Upper lobe of right lung (tissue), 1 donor: ENCODE data around the gene MYH10. TPM values are rescaled to one million over a fixed set of nuclear protein-coding genes. Genes with fewer than 3 reads are reported as not detected.
A peak's percentile ranks its signal among the peaks of the same experiment; 100 is the strongest.

Source experiments
- ATAC-seq: fragments of 200-7000 bp; cut with Tn5 transposase; one replicate; pipeline ENCODE4 v1.9.1; 2020; ENCODE audit warnings: mild to moderate bottlenecking, moderate library complexity
- DNase-seq: peaks from one replicate; pipeline ENCODE4 v3.0.0-alpha.2; 2020
- H3K27ac ChIP-seq: fragments of 200-600 bp; one replicate; pipeline ENCODE4 v1.8.0; 2022
- H3K27me3 ChIP-seq: fragments of 200-600 bp; one replicate; pipeline ENCODE4 v1.8.0; 2022; ENCODE audit warnings: mild to moderate bottlenecking
- H3K36me3 ChIP-seq: fragments of 200-600 bp; one replicate; pipeline ENCODE4 v1.8.0; 2022
- H3K4me1 ChIP-seq: fragments of 200-600 bp; one replicate; pipeline ENCODE4 v1.8.0; 2022
- H3K4me3 ChIP-seq: fragments of 200-600 bp; one replicate; pipeline ENCODE4 v1.8.0; 2022; ENCODE audit warnings: mild to moderate bottlenecking
- H3K9me3 ChIP-seq: fragments of 200-600 bp; one replicate; pipeline ENCODE4 v1.8.0; 2022
- intact Hi-C: fragments of 100-400 bp; cut with DNase I; formaldehyde crosslinking; loops from one replicate; pipeline ENCODE4 v1.11.0; 2022
- total RNA-seq: library from RNA; stranded (reverse); fragmentation: NEBNext Ultra II Directional; extraction: Animal tissue kit (Norgen Biotek cat#: 25700); gene quantifications from one replicate; pipeline ENCODE4 v1.2.1, GENCODE V29; 2021
- TF ChIP-seq, protein P1 (sequence below): fragments of 200-600 bp; IDR thresholded peaks from one replicate; pipeline ENCODE4 v1.8.0; 2022; ENCODE audit warnings: antibody characterized with exemption
- donor health status: DM: no; HTN: yes; CAD: no; lungs with severe emphysema.

The MYH10 gene
- total RNA-seq, 1 donor from 2014 or later: 205 TPM

DNA sequence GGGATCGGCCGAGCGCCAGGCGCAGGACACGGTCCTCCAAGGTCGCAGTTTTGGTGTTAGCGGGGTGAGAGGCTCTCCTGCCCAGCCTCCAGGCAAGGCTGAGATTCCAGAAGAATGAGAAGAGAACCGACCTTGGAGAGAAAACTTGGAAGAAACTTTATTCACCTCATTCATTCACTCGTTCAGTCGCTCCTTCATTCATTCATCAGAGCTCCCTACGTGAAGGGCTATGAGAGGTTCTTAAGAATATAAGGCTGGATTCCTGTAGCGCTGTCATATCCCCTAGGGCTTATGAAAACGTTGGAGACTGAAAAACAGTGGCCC is 991 bp upstream of the MYH10 start:
- Histone ChIP-seq H3K4me1 (peaks cover 5% of the 10 kb centered on the region), H3K27me3 (peaks cover 5% of the 10 kb centered on the region), H3K36me3 (no peaks in the 10 kb centered on the region), H3K9me3 (no peaks in the 10 kb centered on the region), H3K4me3 (peak overlapping the region; percentile 84), H3K27ac (peak overlapping the region; percentile 81)
- no peak for DNase-seq
- intact Hi-C loops: no loop called here
- no peak for ATAC-seq
- TF ChIP-seq, protein P1, sequence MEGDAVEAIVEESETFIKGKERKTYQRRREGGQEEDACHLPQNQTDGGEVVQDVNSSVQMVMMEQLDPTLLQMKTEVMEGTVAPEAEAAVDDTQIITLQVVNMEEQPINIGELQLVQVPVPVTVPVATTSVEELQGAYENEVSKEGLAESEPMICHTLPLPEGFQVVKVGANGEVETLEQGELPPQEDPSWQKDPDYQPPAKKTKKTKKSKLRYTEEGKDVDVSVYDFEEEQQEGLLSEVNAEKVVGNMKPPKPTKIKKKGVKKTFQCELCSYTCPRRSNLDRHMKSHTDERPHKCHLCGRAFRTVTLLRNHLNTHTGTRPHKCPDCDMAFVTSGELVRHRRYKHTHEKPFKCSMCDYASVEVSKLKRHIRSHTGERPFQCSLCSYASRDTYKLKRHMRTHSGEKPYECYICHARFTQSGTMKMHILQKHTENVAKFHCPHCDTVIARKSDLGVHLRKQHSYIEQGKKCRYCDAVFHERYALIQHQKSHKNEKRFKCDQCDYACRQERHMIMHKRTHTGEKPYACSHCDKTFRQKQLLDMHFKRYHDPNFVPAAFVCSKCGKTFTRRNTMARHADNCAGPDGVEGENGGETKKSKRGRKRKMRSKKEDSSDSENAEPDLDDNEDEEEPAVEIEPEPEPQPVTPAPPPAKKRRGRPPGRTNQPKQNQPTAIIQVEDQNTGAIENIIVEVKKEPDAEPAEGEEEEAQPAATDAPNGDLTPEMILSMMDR: peak; percentile 4

DNA sequence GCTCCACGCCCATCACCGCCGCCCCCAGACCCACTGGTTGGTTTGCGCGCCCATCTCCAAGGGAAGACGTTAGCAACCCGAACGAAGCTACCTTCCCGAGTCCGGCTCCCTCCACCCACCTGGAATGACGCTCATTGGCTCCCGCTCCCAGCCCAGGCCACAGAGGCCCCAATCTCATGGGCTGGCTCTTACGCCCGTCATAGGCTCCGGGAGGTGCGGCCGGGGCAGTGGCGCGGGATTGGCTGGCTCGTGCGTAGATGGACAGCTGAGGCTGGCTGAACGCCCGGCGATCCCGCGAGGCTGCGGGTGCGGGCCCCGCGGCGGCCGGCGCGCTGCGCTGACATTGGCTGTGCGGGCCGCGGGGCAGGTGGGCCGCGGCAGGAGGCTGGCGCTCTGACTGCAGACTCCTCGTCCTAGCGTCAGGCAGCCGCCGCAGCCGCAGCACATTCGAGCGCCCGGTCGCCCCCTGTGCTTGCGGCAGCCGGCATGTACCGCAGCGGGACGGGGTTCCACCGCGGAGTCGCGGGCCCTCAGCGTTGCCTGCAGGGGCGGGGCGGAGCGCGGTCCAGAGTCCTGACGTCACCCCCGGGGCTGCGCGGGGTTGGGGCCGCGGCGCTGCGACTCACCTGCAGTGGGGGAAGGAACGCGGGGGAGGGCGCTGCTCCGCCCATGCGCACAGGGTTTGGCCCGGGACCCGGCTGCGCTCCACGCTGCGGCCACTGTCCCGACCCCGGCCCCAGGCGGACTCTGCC is 453 bp upstream of the MYH10 start:
- Histone ChIP-seq H3K4me3 (peak overlapping the region; percentile 84), H3K4me1 (peaks cover 5% of the 10 kb centered on the region), H3K36me3 (no peaks in the 10 kb centered on the region), H3K9me3 (no peaks in the 10 kb centered on the region), H3K27ac (peak overlapping the region; percentile 81), H3K27me3 (peaks cover 5% of the 10 kb centered on the region)
- ATAC-seq (peak; percentile 99), DNase-seq (peak; percentile 98)
- TF ChIP-seq, protein P1: peak; percentile 32
- intact Hi-C loops: no loop called here

DNA sequence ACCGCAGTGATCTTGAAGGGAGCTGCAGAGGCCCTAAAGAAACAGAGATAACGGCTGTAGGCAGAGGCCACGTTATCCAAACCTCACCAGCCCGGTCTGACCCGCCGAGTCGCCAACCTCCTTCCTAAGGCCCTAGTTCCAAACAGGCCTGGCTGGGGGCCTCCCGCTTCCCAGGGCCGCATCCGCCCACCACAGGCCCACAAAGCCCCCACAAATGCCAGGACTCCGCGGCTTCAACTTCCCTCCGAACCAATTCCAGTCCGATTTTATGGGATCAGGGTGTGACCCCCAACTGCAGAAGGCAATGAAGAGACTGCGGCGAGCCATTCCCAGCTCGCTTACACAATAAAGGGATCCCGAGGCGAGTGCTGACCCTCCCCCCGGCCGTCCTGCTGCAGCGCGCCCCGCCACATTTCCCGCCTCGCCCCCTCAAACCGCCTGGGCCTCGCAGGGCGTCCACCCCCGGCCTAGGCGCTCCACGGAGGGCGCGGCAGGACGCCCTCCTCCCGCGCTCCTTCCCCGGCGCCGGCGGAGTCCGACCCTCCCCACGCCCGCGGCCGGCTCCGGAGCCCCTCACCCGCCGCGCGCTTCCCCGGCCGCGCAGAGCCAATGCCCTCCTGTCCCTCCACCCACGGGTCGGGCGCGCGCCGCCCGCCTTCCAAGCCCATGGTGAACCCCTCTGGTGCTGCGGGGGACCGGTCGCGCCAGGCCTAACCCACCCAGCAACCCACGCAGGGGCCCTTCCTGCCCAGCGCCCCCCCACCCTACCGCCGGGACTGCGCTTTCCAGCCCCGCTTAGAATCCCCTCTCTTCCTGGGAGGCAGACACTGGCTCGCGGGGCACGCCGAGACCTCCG is 926 bp downstream of the MYH10 start:
- DNase-seq (peak; percentile 68), ATAC-seq (no peak)
- TF ChIP-seq, protein P1: no peak
- peaks cover 5% of the 10 kb centered on the region for H3K4me1 ChIP-seq
- H3K27ac ChIP-seq: peak overlapping the region; percentile 81
- peaks cover 11% of the 10 kb centered on the region for H3K27me3 ChIP-seq
- H3K36me3 ChIP-seq: no peaks in the 10 kb centered on the region
- H3K9me3 ChIP-seq: no peaks in the 10 kb centered on the region
- peak overlapping the region; percentile 84 for H3K4me3 ChIP-seq
- intact Hi-C loops: no loop called here

DNA sequence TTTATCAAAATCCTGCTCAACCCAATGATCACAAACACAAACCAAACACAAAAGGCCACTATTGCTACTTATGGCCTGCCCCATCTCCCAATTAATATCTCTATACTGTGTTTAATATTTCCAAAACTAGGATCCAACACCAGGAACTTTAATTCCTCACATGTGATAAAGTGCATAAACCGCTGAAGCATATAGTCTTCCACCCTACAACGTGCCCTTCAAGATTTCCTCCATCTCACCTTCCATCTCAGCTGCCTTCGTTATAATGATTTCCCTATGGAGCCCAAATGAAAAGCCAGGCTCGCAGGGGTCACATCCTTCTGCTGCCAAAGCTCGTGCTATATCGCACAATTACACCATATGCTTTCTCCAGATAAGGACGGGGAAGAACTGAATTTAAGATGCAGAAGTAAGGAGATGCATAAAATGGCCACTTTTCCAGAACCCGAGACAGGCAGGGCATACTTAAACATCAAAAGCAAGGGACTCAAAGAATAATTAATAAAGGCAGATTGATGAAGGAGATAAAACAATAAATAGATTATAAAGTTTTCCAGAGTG is 1.8 kb downstream of the MYH10 start:
- no peak for ATAC-seq

DNA sequence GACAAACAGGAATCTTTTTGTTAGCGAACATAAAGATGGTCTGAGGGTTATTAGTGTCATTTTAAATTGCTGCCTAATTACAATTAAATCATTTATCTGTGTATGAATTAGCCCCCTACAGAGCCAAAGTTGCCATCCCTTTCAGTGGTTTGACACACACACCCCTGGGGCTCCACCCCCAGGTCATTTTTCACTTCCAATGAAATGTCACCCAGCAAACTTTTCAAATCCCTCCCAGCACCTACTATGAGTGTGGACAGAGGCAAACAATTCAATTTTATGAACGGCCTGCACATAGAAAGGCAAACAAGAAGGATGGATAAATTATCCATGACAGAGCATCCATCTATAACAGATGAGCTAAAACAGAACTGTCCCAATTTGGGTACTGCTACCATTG is 2.4 kb downstream of the MYH10 start:
- ATAC-seq (no peak), DNase-seq (no peak)
- no peak overlapping the region for H3K27ac ChIP-seq
- no peaks in the 10 kb centered on the region for H3K36me3 ChIP-seq
- peak overlapping the region; percentile 84 for H3K4me3 ChIP-seq
- no peaks in the 10 kb centered on the region for H3K9me3 ChIP-seq
- intact Hi-C loops: no loop called here
- peaks cover 11% of the 10 kb centered on the region for H3K27me3 ChIP-seq
- peaks cover 5% of the 10 kb centered on the region for H3K4me1 ChIP-seq
- TF ChIP-seq, protein P1: no peak

More for the DNA sequence above, 1.8 kb downstream of the MYH10 start:
- Histone ChIP-seq H3K36me3 (no peaks in the 10 kb centered on the region), H3K4me1 (peaks cover 5% of the 10 kb centered on the region), H3K9me3 (no peaks in the 10 kb centered on the region), H3K27me3 (peaks cover 11% of the 10 kb centered on the region), H3K4me3 (peak overlapping the region; percentile 84), H3K27ac (no peak overlapping the region)
- DNase-seq: no peak
- TF ChIP-seq, protein P1: no peak
- intact Hi-C loops: no loop called here
